GM18519 (cell line): ENCODE measurements around the gene MYADML2.
"Not testable (repeated sequence)": the region's sequence is repeated elsewhere in the genome, so short reads cannot be mapped to it uniquely, and the experiment has no call there.

Experiments used
- ATAC-seq: cut with Tn5 transposase; IDR thresholded peaks from one replicate; pipeline ENCODE4 v1.9.1; 2021; ENCODE audit warnings: mild to moderate bottlenecking, moderate library complexity; ENCODE audit not compliant: unreplicated experiment, low FRiP score

Gene MYADML2

DNA sequence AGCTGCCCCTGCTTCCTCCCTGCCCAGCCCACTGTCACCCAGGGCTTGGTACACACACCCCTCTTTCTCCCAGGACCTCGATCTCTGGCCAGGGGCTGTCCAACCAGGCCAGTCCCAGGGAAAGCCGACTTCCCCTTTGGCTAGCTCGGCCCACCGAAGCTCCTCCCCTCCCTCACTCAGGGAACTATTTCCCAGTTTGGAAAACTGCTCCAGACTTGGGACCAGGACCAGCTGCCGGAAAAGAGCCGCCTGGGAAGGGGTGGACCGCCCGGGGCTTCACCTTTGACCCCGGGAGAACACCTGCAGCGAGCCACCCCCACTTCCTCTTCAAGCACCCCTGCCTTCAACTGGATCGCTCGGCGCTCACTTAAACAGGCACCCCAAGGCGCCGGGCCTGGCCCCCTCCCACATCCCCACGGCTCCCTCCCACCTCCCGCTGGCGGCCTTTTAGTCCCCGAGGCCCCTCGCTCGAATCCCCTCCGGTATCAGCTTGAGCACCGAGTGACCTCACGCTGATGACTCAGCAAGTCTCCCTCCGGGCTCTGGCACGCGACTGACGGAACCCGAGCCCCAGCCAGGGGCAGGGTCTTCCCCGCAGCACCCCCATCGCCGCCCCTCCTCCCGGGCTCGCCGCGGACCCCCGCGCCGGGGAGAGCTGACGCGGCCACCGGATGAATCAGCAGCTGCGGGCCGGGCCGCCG, 20.4 kb downstream of the MYADML2 start:
- ATAC-seq, result no peak

DNA sequence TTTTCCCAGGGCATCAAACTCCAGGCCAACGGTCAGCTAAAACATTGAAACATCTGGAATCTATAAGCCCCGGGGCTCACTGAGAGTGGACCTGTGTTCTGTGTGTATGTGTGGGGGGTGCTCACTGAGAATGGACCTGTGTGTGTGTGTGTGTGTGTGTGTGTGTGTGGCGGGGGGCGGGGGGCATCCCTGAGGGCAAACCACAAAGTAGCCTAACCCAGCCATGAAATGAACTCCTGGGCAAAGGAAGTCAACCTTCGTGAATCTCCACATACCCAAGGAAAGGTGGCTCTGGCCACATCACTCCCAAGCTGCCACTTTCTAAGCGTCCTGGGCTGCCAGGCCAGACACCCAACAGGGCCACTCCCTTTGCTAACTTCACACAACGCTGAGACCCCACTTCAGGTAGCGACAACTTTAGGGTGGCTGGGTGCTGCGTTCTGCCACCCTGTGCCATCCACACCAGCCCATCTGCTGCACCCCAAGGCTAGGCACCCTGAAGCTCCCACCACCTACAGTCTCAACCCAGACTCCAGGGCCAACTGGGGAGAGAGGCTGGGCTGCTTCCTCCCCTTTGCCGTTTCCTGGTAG, 21.1 kb downstream of the MYADML2 start:
- no peak for ATAC-seq

DNA sequence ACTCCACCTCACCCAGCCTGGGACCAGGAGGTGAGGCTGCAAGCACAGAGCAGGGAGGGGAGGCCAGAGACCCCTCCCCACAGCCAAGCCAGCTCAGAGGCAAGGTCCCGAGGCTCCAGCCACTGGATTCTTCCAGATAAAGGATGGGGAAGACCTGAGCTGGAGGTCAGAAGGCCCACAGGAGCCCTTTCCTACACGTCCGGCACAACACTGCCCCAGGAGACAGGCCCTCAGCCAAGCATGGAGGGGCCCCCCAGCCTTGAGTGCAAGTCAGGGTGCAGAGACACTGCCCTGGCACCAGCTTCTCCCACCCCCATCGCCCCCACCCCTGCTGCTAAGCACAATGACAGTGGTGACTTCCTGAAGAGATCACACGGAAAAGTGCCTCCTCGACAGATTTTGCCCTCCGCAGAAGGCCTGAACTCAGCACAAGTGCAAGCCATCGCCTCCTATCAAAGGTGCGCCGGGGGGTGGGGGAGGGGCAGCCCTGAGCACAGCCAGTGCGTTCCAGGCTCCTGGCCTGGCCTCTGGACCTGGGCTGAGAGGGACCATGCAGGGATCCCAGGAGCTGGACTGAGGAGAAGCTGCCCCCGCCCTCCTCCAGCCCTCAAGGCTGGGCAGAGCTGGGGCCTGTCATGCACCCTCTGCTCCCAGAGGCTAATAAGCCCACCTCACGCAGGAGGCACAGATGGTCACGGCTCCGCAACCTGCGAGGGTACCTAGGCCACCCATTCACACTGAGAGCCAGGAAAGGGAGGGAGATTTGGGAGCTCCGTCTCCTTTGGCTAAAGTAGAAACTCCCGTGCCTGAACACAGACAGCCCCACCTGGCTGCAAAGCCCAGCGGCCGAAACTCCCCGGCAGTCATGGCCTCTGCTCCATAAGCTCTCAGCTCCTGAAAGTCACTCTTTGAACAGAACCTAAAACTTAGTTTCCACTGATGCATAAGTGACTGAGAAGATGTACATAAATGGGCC, 22.2 kb downstream of the MYADML2 start:
- no peak for ATAC-seq

DNA sequence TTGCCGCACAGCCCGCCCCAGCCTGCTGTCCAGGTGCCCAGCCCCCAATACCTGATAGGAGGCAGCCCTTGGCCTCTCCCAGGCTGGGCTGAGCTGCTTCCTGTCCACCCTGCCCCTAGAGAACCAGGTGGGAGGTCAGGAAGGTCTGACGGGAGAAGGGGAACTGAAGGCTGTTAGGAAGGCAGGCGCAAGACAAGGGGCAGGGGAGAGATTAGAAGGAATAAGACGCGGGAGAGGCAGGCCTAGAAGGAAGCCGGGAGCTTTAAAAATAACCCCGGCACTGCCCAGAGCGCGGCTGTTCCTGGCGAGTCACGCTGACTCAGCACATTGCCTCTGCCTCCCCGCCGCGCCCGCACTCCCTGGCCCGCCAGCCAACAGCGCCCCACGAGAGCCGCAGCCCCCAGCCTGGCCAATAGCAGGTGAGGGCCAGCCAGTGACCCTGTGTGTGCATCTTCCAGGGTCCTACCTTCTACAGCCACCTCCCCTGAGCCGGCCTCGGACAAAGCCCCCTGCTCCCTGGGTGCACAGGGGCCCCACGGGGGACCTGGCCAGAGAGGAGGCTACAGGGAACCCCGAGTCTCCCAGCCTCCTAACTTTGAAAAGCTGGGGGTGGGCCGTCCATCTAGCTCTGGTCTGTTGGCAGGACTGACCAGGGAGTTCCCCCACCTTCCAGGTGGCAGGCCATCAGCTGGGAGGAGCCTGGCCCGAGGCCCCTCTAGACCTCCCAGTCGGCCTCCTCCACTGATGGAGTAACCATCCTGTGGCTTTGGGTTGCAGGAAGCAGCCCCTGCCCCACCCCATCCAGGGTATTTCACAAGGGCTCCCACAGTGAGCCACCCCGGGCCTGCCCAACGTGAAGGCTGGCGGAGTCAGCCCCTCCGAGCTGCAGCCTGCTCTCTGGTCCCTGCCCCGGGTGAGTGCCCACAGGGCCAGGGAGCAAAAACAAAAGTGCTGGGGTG, 23.5 kb downstream of the MYADML2 start:
- ATAC-seq, result no peak

DNA sequence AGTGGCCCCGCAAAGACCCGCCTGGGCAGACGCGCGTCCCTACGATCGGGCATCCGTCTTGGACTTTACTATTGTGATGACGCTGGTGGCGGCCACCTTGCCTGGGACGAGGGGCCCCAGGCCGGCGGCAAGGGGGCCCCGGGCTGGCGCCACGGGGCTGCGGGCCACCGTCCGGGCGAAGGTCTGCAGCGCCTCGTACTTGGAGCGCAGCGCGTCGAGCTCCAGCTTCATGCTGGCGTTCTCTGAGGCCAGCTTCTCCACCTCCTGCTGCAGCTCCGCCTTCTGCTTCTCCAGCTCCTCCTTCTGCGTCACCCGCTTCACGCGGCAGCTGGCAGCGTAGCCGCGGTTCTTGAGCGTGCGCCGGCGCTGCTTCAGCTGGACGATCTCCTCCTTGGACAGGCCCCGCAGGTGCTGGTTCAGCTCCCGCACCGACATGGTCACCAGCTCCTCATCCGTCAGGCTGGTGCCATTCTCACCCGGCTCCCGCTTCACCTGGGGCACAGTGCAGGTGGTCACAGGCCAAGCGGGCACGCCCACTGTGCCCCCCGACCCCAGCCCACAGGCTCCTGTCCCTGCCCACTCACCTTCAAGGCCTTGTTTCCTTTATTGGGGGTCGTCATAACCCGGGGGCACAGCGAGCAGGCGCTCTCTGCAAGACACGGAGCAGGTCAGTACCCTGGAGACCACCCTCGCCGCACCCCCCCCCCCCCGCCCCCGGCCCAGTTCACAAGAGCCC, 24.3 kb downstream of the MYADML2 start:
- ATAC-seq, result no peak

DNA sequence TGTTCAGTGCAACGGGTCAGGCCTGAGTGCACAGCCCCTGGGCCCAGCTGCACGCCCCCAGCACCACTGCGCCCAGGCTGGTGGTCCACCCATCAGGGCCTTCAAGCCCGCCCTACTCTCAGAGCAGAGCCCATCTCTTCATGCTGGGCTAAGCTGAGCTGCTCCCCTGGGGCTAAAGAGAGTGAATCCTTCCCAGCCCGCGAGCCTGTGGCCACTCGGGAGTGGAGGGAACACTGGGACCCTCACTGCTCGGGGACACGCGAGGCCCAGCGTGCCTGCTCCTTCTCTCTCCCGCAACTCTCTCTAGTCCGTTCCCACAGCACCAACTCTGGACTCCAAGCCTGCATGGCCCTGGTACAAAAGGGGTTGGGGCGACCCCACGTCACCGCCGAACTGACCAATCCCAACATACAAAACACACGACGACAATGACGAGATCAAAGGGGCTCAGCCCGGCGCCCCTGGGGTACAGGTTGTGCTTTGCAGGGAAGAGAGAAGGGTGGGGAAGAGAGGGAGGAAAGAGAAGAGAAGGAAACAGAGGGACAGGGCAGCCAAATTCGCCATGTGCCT, 25.0 kb downstream of the MYADML2 start:
- ATAC-seq, result no peak

DNA sequence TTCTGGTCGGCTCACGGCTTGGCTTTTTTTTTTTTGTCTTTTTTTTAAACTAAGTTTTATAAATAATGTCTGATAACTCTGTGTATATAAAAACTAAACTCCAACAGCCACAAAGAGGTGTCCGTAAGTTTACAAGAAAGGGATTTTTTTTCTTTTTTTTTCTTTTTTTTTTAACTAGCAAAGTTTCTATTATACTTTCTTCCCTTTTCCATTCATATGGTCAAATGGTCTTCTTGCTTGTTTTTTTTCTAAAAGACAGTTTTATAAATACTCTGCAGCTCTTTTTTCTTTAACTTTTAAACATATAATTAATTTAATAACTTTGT, 25.5 kb downstream of the MYADML2 start:
- no peak for ATAC-seq

DNA sequence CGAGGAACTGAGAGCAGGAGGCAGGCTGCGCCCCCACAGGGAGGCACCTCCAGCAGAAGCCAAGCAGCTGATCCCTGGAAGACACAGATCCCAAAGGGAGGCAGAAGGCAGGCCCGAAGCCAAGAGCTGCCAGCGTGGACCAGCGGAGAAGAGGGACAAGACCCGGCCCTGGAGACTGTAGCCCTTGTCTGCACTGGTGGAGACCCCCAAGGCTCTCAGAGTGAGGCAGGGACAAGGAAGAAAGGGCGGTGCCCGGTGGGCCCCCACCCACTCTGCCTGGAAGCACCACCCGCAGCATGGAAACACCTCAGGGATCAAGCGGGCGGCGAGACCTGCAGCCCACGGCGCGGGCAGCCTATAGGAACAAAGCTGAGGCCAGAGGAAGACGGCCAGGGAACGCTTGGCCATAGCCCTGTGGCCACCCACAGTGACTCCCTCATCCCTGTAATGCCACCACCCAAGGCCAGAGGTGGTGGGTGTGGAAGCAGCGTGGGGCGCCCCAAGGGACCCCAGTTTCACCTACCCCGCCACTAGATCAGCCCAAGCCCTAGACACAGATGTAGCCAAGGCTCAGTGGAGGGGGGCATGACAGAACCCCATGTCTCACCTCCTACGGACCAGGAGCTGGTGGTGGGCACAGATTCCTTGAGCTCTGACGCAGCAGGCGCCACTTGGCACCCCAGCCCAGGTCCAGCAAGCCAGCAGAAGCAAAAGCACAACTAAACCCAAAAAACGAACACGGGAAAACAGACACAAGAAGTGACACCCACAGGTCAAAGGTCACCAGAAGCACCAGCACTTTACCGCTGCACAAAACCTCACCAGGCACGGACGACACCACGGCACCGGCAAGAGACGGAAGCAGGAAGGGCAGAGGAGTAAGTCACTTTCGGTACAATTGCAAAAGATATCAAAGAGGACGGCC, 26.2 kb downstream of the MYADML2 start:
- no peak for ATAC-seq

DNA sequence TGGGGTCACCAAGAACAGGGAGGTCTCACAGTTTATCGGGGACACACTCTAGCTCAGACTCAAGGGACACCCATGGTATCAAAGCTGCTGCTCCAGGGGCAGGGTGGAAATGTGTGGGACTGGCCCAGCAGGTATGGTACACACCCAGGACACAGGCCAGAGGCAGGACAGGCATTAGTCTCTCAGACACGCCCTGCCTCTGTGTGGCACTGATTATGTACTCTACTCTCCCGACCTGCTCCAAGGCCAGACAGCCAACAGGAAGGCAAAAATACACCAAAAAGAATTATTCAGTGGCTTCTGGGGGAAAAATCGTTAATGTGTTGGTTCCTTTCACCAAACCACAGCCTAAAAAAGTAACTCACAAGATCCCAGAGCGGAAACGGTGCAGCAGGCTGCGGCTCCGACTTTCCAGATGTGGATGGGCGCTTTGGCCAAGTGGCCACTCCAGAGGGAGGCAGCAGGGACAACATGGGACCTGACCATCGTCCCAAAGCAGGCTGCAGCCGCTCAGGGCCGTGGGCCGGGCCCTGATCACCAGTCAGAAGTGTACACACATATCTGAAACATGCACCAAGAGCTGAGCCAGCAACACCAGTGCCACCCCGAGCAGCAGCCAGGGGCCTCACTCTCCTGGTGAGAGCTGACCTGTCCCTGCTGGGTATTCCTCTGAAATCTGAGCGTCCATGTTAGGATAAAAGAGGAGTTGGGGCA, 28.0 kb downstream of the MYADML2 start:
- no peak for ATAC-seq

DNA sequence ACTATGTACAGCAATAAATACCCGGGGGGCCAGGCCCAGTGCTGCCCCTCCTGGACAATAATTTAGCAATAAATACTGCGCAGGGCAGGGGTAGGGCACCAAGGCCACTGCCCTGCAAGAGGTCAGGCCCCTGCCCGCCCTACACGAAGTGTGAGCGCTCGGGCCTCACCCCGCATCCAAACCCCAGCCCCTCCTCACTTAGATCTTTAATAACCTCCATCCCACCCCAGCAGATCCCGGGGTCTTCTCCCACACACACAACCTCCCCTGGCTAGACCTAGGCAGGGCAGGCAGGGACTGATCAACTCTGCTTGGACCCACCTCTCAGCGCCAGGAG, 28.7 kb downstream of the MYADML2 start:
- not testable (repeated sequence) for ATAC-seq

DNA sequence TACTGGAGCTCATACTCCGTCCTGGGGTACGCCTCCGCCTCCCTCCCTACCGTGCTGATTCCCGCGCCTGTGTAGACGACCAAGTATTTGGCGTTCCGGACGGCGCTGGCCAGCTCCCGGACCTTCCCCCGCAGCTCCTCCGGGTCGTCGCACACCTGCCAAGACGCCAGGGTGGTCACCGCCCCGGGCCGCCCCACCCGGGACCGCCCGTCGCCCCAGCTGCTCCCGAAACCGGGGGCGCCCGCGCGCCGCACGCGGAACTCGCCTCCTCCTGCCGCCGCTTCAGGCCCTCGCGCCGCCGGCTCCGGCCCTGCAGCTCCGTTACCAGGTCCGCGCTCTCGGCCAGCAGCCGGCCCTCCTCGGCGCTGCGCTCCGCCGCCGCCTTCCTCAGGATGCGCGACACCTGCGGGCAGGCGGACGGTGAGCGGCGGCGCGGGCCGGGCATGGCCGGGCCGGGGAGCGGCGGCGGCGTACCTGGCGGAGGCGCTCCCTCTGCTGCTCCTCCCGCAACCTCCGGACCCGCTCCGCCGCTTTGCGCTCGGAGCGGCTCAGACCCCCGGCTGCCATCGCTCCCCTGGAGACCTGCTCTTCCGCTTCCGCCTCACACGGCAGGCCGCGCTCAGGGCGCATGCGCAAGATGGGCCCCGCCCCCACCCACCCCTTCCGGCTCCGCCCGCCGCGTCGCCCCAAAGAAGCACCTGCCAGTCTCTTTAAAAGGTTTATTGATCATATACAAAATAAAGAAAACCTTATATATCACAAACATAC, 29.3 kb downstream of the MYADML2 start, which contains the start of gene SIRT7:
Gene SIRT7 (minus strand): TSS at position 612 of the 768 bp plus-strand sequence. CDS start 45 bp downstream, at position 567.
- ATAC-seq, result peak; percentile 45

DNA sequence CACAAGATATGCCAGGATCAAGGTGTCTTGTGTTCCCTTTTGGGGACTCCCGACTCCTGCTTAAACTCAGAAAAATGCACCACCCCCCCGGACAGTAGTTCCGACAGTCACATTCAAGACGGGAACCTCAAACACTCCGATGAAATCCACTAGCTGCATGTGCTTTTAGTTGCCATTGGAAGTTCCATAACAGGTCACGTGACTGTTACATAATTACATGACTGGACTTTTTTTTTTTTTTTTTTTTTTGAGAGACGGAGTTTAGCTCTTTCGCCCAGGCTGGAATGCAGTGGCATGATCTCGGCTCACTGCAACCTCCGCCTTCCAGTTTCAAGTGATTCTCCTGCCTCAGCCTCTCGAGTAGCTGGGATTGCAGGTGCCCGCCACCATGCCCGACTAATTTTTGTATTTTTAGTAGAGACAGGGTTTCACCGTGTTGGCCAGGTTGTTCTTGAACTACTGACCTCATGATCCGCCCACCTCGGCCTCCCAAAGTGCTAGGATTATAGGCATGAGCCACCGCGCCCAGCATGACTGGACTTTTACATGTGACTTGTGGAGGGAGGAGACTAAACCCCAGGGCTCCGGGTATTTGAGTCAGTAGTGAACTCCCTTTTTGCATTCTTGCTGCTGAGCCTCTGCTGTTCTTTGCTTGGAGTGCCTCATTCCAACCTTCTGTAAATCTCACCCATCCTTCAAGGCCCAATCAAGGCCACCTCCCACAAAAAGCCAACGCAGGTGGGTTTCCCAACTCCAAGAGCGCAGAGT, 30.6 kb downstream of the MYADML2 start:
- no peak for ATAC-seq

DNA sequence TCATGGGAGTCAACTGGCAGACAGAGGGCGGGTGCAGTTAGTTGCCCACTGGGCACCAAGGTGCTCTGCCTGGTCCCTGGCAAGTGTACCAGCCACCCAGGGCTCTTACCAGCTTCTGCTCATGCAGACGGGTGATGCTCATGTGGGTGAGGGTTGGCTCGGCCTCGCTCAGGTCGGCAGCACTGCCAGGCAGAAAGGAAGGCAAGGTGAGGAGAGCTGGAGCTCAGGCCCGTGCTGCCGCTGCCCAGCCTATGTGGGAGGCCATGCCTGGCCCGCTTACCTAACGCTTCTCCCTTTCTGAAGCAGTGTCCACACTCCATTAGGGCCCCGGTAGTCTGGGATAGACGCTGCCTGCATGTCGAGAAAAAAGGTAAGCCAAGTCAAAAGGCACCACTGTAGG, 31.7 kb downstream of the MYADML2 start:
- no peak for ATAC-seq

DNA sequence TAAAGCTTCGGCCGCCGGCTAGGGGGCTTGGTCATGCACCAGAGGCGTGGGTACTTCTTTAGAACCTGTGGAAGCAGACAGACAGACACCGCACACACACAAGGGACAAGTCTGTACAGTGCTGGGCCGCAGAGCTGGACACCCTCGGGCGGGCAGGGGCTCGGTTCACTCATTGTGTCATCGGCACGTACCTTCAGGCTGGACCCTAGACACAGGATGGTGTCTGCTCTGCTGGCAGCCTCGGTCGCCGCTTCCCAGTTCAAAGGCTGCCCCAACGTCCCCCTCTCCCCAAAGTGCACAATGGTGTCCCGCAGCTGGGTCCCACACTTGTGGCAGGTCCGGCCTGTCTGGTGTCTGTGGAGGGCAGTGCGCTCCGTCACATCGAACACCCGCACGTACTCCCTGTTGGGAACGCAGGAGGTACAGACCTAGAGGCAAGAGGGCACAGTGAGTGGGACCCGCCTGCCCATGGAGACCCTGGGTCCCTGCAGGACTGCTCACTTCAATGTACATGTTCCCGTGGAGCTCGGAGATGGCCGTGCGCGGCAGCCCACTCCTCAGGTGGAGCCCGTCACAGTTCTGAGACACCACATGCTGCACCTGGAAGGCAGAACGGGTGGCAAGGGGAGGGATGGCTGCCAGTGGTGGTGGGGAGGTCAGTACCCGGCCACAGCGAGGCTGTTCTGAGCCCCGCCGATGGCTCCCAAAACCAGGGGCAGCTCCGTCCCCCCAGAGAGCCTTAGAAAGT, 32.8 kb downstream of the MYADML2 start:
- ATAC-seq, result no peak

DNA sequence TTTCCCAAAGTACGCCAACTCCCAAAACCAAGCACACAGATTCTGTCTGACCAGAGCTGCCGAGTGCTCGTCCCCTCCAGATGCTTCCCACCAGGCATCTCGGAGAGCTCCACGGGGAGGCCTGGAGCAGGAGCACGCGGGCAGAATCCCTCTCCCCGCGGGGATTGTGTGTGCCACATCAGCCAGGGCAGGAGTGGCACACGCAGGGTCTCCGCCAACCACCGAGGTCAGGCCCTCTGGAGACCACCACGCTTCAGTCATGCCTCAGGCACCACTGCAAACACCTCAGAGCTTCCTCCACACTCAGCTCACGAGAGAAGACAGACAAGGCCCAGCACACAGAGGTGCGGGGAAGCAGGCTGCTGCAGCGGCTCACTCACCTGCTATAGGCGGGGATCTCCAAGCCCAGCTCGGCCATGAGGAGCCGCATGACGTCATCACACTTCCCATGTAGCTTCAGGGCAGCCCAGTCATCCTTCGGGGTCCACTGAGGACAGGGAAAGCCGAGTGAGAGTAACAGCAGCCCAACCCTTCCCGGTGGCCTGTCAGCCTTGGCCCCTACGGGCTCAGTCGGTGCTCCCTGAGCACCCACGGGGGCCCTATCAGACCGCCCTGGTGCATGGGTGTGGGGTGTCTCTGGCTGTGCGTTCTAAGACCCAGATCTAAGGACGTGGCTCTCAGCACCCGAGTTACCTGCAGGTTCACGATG, 33.5 kb downstream of the MYADML2 start:
- ATAC-seq, result no peak
